ENCODE data around the gene EEF1AKMT2. TPM values are rescaled to one million over a fixed set of nuclear protein-coding genes. Genes with fewer than 3 reads are reported as not detected.

EEF1AKMT2 gene
- total RNA-seq, 1 donor, result 25.3 TPM

DNA sequence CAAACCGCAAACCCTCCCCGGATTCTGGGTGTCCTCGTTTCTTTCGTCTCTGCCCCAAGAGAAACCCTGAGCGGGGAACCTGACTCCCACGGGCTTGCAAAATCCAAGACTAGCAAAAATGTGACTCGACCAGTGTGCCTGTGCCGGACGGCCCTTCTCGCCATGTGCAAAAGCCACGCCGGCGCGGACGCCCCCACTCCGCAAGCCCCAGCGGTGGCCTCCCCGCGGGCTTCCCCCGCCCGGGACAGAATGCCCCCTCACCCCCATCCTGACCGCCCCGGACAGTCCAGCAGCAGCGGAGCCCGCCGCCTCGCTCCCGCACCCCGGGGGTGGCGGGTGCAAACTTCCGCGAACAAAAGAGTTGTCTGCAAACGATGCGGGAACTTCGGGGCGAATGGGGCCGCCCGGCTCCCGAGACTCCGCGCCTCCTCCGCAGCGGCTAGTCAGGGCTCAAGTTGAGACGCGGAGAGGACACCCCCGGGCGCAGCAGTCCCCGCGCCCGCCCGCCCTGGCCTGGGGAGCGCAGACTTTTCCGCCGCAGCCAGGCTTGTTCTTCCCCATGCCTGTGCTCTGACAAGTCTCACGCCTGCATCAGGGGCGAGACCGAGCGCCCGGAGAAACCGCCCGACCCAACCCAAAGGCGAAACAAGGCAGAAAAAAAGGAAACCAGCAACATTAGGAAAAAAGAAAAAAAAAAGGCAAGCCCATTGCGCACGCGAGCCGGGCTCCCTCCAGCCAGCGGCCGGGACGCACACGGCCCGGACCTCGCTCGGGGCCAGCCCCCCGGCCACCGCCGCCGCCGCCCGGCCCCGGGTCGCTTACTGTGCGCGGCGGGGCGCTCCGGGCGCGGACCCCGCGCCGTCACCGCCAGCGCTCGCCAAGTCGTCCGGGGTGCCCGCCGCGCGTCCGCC, 48.2 kb downstream of the EEF1AKMT2 start:
- TF ChIP-seq, protein P1, sequence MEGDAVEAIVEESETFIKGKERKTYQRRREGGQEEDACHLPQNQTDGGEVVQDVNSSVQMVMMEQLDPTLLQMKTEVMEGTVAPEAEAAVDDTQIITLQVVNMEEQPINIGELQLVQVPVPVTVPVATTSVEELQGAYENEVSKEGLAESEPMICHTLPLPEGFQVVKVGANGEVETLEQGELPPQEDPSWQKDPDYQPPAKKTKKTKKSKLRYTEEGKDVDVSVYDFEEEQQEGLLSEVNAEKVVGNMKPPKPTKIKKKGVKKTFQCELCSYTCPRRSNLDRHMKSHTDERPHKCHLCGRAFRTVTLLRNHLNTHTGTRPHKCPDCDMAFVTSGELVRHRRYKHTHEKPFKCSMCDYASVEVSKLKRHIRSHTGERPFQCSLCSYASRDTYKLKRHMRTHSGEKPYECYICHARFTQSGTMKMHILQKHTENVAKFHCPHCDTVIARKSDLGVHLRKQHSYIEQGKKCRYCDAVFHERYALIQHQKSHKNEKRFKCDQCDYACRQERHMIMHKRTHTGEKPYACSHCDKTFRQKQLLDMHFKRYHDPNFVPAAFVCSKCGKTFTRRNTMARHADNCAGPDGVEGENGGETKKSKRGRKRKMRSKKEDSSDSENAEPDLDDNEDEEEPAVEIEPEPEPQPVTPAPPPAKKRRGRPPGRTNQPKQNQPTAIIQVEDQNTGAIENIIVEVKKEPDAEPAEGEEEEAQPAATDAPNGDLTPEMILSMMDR (IDR thresholded peaks at IDR 0.05; ENCODE audit: insufficient read depth, low read length), result no peak
- DNase-seq (ENCODE audit: low read depth), result no peak
- H3K4me3 ChIP-seq (ENCODE audit: low read depth, low read length), result peak overlapping the region; percentile 70

DNA sequence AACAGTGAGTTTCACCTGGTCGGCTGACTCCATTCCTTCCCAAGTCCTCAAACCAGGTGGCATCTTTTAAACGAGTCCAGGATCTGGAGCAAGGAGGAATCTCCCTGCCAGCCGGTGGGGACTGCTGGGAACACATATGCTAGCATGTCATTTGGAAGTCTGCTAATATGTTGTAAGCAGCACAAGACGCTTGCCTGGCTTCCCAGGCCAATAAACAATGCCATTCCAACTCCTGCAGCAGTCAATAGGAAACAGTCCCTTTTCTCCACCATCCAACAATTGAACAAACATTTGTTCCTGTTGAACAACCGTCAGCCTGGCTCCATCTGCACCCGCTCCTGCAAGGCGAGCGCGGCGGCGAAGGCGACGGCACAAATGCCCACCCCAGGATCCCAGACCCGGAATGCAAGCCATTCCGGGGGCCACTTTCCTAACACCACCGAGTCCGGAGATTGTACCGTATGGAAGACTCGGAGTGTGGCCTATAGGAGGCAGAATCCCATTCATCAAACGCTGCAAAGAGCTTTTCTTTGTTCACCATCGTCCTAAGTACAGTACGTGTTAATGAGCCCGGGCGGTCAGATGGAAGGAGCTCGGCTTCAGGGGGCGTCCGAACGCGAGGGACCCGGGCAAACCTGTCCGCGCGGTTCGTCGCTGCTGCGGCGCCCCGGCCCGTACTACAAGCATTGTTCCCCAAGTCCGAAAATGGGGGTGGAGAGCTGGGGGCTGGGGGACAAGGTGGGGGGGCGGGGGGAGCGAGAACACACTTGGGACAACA, 49.1 kb downstream of the EEF1AKMT2 start:
- H3K4me3 ChIP-seq (ENCODE audit: low read depth, low read length), result peak overlapping the region; percentile 70
- DNase-seq (ENCODE audit: low read depth), result no peak
- TF ChIP-seq, protein P1 (IDR thresholded peaks at IDR 0.05; ENCODE audit: insufficient read depth, low read length), result peak; percentile 44

DNA sequence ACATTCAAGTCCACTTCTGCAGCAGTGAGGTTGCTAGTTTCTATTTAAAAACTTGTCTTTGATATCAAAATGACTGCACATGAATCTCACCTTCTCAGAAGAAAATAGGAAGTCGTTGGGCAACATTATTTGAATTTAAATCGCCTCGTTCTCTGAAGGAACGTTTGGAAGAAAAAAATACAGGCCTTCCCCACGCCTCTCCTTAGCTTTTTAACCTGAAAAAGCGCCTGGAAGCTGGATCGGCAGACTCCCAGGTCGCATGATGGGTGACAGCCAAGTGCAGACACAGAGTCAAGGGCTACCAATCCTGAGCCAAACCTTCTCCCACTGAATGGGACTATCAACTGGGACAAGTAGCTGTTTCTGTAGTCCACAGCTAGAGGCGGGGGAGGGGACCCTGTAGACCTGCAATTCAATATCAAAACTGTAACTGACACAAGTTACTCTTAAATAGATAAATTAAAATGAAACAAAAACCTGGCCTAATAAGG, 49.7 kb downstream of the EEF1AKMT2 start:
- TF ChIP-seq, protein P1 (IDR thresholded peaks at IDR 0.05; ENCODE audit: insufficient read depth, low read length), result no peak
- DNase-seq (ENCODE audit: low read depth), result no peak
- peak overlapping the region; percentile 70 for H3K4me3 ChIP-seq (ENCODE audit: low read depth, low read length)

DNA sequence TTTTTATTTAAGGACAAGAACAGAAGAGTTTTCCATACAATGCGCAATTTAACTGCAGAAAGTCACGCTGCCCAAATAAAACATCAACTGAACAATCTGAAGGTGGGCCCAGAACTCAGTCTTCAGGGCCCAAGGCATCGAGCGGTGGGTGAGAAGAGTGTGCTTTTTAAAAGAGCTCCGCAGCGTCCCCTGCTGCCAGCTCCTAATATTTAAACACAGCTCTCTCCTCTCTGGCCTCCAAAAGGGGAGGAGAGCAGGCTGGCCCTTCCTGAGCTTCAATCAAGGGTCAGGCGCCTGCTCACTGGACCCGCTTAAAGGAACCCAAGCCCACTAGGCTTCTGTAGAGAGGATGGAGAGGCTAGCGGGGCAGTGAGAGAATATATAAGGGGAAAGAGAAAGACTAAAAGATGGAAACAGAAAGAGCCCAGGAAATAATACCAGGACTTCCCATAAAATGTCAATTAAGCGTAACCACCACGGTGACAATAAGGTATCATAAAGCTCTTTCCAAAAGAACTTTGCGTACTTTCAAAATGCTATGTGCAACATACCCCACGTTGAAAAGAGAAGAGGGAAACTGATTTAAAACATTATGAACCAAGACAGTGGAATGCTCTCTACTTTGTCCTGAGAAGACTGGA, 50.3 kb downstream of the EEF1AKMT2 start:
- H3K4me3 ChIP-seq (ENCODE audit: low read depth, low read length), result no peak overlapping the region
- DNase-seq (ENCODE audit: low read depth), result peak; percentile 85
- TF ChIP-seq, protein P1 (IDR thresholded peaks at IDR 0.05; ENCODE audit: insufficient read depth, low read length), result peak; percentile 86

DNA sequence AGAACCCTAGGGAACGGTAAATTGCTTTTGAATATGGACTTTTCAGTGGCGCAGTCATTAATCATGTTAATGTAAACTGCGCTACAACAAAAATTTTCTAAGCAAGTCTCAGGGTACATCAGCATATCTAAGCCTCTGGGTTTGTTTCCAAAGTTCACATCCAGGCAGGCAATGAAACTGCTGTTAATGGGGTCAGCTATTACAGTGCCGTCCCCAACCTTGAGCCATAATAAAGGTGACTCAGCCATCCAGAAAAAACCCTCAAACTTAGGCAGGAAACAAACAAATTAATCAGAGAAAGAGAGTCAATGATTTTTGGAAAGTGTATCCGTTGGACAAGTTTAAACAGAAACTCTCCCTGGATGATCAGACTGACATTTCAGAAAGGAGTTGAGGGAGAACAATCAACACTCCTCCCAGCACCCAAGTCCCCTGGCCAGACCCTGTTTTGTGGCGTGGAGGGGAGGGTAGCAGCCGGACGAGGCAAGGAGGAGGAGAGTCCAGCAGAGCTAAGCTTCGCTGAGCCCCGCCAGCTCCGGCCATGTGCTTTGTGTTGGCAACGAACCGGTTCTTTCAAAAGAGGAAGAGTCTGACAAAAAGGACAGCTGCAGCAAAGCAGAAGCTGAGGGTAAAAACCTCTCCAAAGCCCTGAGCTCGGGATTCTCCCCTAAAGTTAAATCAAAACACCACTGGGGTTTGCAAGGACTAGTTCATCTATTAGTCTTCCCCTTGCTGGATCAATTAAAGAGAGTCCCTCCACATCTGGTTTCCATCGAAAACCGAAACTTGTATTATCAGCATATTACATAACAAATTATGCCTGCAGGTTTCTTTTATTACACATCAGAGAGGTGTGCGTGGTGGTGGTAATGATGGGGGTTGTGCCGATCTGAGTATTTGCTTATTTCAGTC, 51.1 kb downstream of the EEF1AKMT2 start:
- H3K4me3 ChIP-seq (ENCODE audit: low read depth, low read length), result peak overlapping the region; percentile 34
- DNase-seq (ENCODE audit: low read depth), result peak; percentile 70
- TF ChIP-seq, protein P1 (IDR thresholded peaks at IDR 0.05; ENCODE audit: insufficient read depth, low read length), result no peak

All from fibroblast of the aortic adventitia (primary cell).